Activated naive CD4-positive, alpha-beta T cell treated with Interleukin-2 at 50 U/mL for 16 hours (primary cell): ENCODE results near the gene SYT6.
"Not testable (repeated sequence)": the region's sequence is repeated elsewhere in the genome, so short reads cannot be mapped to it uniquely, and the experiment has no call there.

Source experiments
- DNase-seq: peaks from one replicate; pipeline ENCODE4 v3.0.0-alpha.2; 2020

The SYT6 gene

DNA sequence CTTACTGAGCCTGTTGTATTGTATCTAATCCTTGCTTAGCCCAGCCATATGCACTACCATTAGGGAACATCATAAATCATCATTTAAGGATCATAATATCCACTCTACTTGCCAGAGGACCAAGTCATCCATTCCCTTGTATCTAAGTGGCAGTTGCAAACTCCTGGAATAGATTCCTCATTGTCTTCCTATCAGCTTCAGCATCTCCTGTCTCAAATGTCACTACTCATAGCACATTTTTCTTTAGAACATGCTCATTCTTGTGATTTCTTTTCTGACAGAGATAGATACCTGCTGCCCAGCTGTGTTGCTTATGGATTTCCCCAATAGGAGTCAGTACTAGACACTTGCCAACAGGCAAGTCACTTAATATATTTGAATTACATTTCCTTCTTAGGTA lies 90.1 kb downstream of the SYT6 start:
- DNase-seq = no peak

DNA sequence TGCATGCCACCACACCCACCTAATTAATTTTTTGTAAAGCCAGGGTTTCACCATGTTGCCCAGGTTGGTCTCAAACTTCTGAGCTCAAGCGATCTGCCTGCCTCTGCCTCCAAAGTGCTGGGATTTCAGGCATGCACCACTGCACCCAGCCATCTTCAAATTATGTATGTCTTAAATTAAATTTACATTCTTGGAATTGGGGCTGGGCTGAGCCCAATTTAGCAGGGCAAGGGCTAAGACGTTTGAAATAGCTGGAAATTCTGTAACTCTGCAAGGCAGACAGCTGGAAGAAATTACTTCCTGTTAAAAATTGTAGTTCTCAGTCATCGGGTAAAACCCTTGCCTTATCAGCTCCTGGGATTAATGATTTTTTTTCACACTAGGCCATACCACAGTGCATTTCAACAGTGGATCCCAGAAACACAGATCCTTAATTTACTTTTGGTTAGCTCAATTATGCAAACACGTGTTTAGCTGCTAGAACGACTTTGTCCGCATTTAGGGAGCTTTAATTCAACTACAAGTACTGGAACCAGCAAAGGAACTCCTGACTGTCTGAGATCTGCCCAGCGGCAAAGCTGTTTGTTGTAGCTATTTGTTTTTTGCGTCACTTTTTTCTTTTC lies 91.1 kb downstream of the SYT6 start:
- no peak for DNase-seq

DNA sequence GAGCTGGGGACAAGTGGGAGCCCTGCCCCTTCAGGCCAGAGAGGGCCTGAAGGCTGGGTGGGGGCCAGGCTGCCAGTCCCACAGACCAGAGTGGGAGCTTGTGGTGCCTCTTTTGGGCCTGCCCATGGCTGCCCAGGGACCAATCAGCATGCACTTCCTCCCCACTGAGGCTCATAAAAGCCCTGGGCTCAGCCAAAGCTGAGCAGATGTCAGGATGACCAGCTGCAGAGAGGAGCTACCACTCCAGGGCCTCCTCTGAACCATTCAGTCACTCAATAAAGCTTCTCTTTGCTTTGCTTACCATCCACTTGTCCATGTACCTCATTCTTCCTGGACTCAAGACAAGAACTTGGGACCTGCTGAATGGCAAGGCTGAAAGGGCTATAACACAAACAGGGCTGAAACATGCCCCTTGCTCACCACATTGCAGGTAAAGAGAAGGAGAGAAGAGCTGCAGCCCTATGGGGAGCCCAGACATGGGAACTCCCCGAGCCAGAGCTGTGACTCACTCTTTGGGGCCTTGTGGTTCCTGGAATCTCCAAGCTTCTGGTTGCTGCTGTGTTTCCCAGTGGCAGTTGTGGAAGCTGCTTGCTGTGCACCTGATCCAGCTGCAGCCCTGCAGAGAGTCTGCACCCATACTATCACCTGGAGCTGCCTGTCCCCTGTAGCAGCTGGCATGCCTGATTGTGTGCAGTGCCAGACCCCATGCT lies 92.4 kb downstream of the SYT6 start:
- no peak for DNase-seq

DNA sequence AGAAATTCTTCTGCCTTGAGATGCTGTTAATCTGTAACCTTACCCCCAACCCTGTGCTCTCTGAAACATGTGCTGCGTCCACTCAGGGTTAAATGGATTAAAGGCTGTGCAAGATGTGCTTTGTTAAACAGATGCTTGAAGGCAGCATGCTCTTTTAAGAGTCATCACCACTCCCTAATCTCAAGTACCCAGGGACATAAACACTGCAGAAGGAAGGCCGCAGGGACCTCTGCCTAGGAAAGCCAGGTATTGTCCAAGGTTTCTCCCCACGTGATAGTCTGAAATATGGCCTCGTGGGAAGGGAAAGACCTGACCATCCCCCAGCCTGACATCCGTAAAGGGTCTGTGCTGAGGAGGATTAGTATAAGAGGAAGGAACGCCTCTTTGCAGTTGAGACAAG lies 95.4 kb downstream of the SYT6 start:
- not testable (repeated sequence) for DNase-seq

DNA sequence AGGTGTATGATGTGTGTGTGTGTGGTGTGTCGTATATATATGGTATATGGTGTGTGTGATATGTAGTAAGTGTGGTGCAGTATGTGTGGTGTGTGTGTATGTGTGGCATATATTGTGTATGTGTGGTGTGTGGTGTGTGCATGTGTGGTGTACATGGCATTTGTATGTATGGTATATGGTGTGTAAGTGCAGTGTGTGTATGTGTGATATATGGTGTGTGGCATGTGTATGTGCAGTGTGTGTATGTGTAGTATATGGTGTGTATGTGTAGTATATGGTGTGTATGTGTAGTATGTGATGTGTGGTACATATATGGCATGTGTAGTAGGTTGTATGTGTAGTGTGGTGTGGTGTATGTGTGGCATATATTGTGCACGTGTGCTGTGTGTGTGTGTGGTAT lies 99.5 kb downstream of the SYT6 start:
- DNase-seq = no peak

DNA sequence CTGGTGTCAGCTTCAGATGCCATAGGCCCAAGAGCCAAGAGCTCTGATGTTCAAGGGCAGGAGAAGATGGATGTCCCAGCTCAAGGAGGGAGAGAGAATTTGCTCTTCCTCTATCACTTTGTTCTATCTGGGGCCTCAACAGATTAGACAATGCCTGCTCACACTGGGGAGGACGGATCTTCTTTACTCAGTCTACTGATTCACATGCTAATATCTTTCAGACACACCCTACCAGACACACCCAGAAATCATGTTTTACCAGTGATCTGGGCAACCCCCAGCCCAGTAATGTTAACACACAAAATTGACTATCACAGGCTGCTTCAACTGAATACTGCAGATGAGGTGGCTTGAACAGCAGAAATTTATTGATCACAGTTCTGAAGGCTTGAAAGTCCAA lies 105.4 kb downstream of the SYT6 start:
- DNase-seq = no peak

DNA sequence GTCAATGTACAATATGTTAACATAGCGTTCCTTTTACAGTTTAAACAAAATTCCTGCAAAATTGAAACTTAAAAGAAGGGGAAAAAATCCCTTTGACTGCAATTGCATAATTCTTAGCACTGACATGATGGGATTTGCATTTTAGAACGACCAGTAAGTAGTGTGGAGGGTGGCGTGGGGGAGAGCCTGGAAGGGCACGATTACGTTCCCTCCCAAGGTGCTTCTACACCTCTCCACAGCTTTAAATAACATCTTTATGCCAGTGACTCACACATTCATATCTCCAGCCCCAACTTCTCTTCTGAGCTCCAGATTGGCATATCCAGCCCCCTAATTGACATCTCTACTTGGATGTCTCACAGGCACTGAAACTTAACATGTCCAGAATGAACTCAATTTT lies 110.1 kb downstream of the SYT6 start:
- no peak for DNase-seq

DNA sequence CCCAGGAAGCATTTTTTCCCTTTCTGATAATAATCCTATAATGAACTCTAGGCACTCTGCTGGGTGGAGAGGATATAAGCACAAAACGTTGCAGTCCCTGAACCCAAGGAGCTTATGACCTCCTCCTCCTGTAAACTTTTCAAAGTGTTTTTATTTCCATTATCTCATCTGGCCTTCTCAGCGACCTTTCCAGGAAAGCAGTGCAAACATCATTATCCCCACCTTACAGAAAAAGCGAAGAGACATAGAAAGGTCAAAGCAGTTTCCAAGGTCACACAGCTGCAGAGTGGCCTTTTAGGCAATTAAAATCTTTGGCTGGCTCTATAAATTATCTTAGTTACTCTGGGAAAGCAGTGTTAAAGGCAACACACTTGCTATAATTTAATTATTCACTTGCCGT lies 110.6 kb downstream of the SYT6 start:
- DNase-seq = no peak

DNA sequence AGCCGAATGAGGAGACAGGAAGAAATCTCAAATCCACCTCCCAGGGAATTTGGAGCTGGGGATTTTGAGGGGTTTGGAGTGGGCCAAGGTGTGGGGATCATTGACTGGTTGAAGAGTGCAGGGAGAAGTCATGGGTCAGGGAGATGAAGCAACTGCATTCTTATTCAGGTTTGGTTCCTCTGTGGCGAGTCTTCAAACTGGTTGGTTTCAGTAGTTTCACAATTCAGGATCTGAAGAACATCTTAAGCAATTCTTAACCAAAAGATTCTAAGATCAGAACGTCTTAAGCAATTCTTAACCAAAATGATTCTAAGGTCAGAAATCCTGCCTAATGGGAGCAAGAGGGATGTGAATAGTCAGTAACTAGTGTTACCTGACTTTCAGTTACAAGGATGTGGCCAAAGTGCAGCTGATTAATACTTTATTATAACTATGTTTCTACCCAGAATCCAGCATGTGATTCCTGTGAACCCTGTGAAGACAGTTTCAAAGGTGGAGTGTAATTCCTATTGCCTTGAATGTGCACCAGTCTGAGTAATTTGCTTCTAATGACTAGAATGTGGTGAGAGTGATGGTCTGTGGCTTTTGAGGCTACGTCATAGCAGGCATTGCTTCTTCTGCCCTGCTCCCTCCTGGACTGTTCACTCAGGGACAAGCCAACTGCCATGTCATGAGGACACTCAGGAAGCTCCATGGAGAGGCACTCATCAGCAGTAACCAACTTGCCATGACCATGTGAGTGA lies 113.2 kb downstream of the SYT6 start:
- DNase-seq = no peak
